GM12878 (cell line): ENCODE results near the gene LRCH2. TPM values are rescaled to one million over a fixed set of nuclear protein-coding genes. Genes with fewer than 3 reads are reported as not detected.

Experiments
- ATAC-seq: fragments of 200-7000 bp; cut with Tn5 transposase; 3 replicates; pipeline ENCODE4 v1.9.1; 2020; ENCODE audit warnings: mild to moderate bottlenecking, moderate library complexity
- BruUV-seq: library from RNA; stranded (reverse); fragments of 400-500 nt; replicated peaks from 2 replicates; lab custom pipeline; 2021; lab: Mats Ljungman, UMichigan
- CTCF ChIA-PET: fragments of 300-600 bp; sonication (Branson Sonifier 250); formaldehyde crosslinking; extraction: SDS; loops from one replicate; lab custom pipeline; 2021; ENCODE audit warnings: inconsistent platforms; lab: Yijun Ruan, JAX
- POLR2A ChIA-PET: fragments of 350-600 bp; formaldehyde crosslinking; extraction: SDS; loops from one replicate; lab custom pipeline; 2021; ENCODE audit warnings: inconsistent platforms; lab: Charles Lee
- RAD21 ChIA-PET: fragments of 300-600 bp; sonication (Branson Sonifier 250); formaldehyde crosslinking; loops from one replicate; lab custom pipeline; 2023; ENCODE audit warnings: antibody characterized with exemption; ENCODE audit not compliant: unreplicated experiment; lab: Charles Lee
- SMC1A ChIA-PET: fragments of 300-600 bp; sonication (Branson Sonifier 250); formaldehyde crosslinking; loops from one replicate; lab custom pipeline; 2023; ENCODE audit not compliant: unreplicated experiment, uncharacterized antibody; lab: Charles Lee
- DNase-seq: peaks from one replicate; pipeline ENCODE4 v3.0.0-alpha.2; 2011; ENCODE audit warnings: low read depth, low spot score
- FAIRE-seq: peaks from 3 replicates; lab custom pipeline; 2011; peaks lifted over from hg19 to GRCh38; lab: Jason Lieb, UNC
- H2AFZ ChIP-seq: 2 replicates; pipeline ENCODE4 v1.6.0; 2011; ENCODE audit warnings: low read depth, low read length, control low read depth; ENCODE audit not compliant: control insufficient read depth
- H3K27ac ChIP-seq: 2 replicates; pipeline ENCODE4 v1.5.1; 2011; ENCODE audit warnings: control low read depth; ENCODE audit not compliant: control insufficient read depth, insufficient read depth
- H3K27me3 ChIP-seq, 2 experiments: replicated peaks in 1 of 2; 2 replicates each; pipeline versions ENCODE4 v1.6.0 to v1.6.1; 2011; ENCODE audit warnings: low read length in 1 of 2; ENCODE audit not compliant: control insufficient read depth in 2 of 2, insufficient read depth in 2 of 2
- H3K36me3 ChIP-seq, 2 experiments: 2 replicates each; pipeline ENCODE4 v1.5.1; 2011; ENCODE audit warnings: low read length in 1 of 2; ENCODE audit not compliant: control insufficient read depth in 2 of 2, insufficient read depth in 2 of 2
- H3K4me1 ChIP-seq: 2 replicates; pipeline ENCODE4 v1.6.1; 2011; ENCODE audit warnings: mild to moderate bottlenecking, low read length, moderate library complexity, mixed read lengths; ENCODE audit not compliant: control insufficient read depth, insufficient read depth
- H3K4me2 ChIP-seq: 2 replicates; pipeline ENCODE4 v1.6.0; 2011; ENCODE audit warnings: control low read depth; ENCODE audit not compliant: control insufficient read depth, insufficient read depth
- H3K4me3 ChIP-seq: fragments of 200-600 bp; sonication (generic); 2 replicates; pipeline ENCODE4 v1.5.1; 2016
- H3K79me2 ChIP-seq: 2 replicates; pipeline ENCODE4 v1.6.0; 2011; ENCODE audit warnings: low read length; ENCODE audit not compliant: control insufficient read depth, insufficient read depth
- H3K9ac ChIP-seq: 2 replicates; pipeline ENCODE4 v1.8.0; 2011; ENCODE audit warnings: low read length, control low read depth, mixed read lengths; ENCODE audit not compliant: control insufficient read depth, insufficient read depth
- H3K9me3 ChIP-seq: replicated peaks from 3 replicates; pipeline ENCODE4 v1.5.1; 2011; ENCODE audit warnings: mild to moderate bottlenecking, low read length; ENCODE audit not compliant: control insufficient read depth, insufficient read depth
- H4K20me1 ChIP-seq: 2 replicates; pipeline ENCODE4 v1.6.0; 2011; ENCODE audit not compliant: control insufficient read depth, insufficient read depth
- CBFB ChIP-seq: IDR thresholded peaks from 2 replicates; pipeline ENCODE4 v1.6.1; 2016; ENCODE audit warnings: antibody characterized with exemption, low read depth
- EED ChIP-seq: sonication (generic); IDR thresholded peaks from 2 replicates; pipeline ENCODE4 v1.6.1; 2016; ENCODE audit warnings: antibody characterized with exemption, low read depth
- HCFC1 ChIP-seq: fragments of 150-350 bp; IDR thresholded peaks from 2 replicates; pipeline ENCODE4 v1.6.1; 2014; ENCODE audit warnings: low read length
- JUNB ChIP-seq: IDR thresholded peaks from 2 replicates; pipeline ENCODE4 v1.6.1; 2016; ENCODE audit warnings: antibody characterized with exemption, mild to moderate bottlenecking
- SMAD5 ChIP-seq: IDR thresholded peaks from 2 replicates; pipeline ENCODE4 v1.6.1; 2016; ENCODE audit warnings: antibody characterized with exemption, low read depth
- SREBF1 ChIP-seq: IDR thresholded peaks from 2 replicates; pipeline ENCODE4 v1.6.1; 2012; ENCODE audit warnings: mild to moderate bottlenecking, low read length
- TARDBP ChIP-seq: IDR thresholded peaks from 2 replicates; pipeline ENCODE4 v1.6.1; 2016; ENCODE audit warnings: borderline replicate concordance
- WGBS: methylation state at CpG from one replicate; pipeline ENCODE4 v1.1.6; 2016; ENCODE audit warnings: low lambda C conversion rate; ENCODE audit not compliant: insufficient replicate concordance, insufficient coverage; ENCODE audit errors: missing lambda C conversion rate; 5-methylcytosine and 5-hydroxymethylcytosine counted together
- in situ Hi-C: fragments of 300-500 bp; cut with MboI; formaldehyde crosslinking; loops from 9 replicates; pipeline ENCODE4 v1.14.3; 2018; ENCODE audit warnings: mixed read lengths
- intact Hi-C: fragments of 100-400 bp; cut with micrococcal nuclease; formaldehyde crosslinking; loops from one replicate; pipeline ENCODE4 v1.14.2; 2022; ENCODE audit not compliant: unreplicated experiment
- polyA plus RNA-seq, 11 experiments: library from polyadenylated mRNA; depleted of rRNA in 4 of 11; unstranded in 6 of 11; stranded (reverse) in 5 of 11; fragments of >200 nt; fragmentation: Nextera tagmentation in 4 of 11; fragmentation: Illumina TruSeq in 1 of 11; extraction: Ambion mirVana in 4 of 11; extraction: Trizol in 1 of 11; gene quantifications; 1 replicate in 1 of 11; 2 replicates in 10 of 11; pipeline versions ENCODE4 v1.2.1 to v1.2.3, GENCODE V29; 2011 to 2016; ENCODE audit warnings: inconsistent platforms in 2 of 11, missing spikeins in 2 of 11, low read depth in 1 of 11
- total RNA-seq, 4 experiments: library from RNA; depleted of rRNA in 3 of 4; stranded (reverse); fragments of >200 nt in 3 of 4; fragmentation: Illumina TruSeq in 1 of 4; extraction: Trizol in 1 of 4; gene quantifications; 2 replicates each; pipeline versions ENCODE4 v1.2.1 to v1.2.3, GENCODE V29; 2013 to 2021
- TF ChIP-seq, protein P1 (sequence below): fragments of 450-650 bp; IDR thresholded peaks from 2 replicates; pipeline ENCODE4 v1.6.1; 2017; ENCODE audit warnings: mild to moderate bottlenecking, low read depth, inconsistent platforms; ENCODE audit not compliant: poor library complexity, severe bottlenecking
- TF ChIP-seq, protein P2 (sequence below): fragments of 450-650 bp; IDR thresholded peaks from 2 replicates; pipeline ENCODE4 v1.6.1; 2017; ENCODE audit warnings: mild to moderate bottlenecking, moderate library complexity
- TF ChIP-seq, protein P3 (sequence below): IDR thresholded peaks from 2 replicates; pipeline ENCODE4 v1.6.1; 2011; ENCODE audit warnings: low read depth, low read length, improper control_type of control experiment, borderline replicate concordance
- TF ChIP-seq, protein P4 (sequence below): fragments of 450-650 bp; formaldehyde crosslinking; IDR thresholded peaks from 2 replicates; pipeline ENCODE4 v1.4.0; 2022; ENCODE audit warnings: mild to moderate bottlenecking, moderate library complexity
- TF ChIP-seq, protein P5 (sequence below): fragments of 450-650 bp; IDR thresholded peaks from 2 replicates; pipeline ENCODE4 v1.6.1; 2017; ENCODE audit warnings: borderline replicate concordance

LRCH2 gene
- total and polyA plus RNA-seq, 10 of the 15 experiments (the other 5 are each of a cell fraction or from before 2014, with no cell fraction given), result 0.01 to 0.10 (median 0.03) TPM; not detected in 7

DNA sequence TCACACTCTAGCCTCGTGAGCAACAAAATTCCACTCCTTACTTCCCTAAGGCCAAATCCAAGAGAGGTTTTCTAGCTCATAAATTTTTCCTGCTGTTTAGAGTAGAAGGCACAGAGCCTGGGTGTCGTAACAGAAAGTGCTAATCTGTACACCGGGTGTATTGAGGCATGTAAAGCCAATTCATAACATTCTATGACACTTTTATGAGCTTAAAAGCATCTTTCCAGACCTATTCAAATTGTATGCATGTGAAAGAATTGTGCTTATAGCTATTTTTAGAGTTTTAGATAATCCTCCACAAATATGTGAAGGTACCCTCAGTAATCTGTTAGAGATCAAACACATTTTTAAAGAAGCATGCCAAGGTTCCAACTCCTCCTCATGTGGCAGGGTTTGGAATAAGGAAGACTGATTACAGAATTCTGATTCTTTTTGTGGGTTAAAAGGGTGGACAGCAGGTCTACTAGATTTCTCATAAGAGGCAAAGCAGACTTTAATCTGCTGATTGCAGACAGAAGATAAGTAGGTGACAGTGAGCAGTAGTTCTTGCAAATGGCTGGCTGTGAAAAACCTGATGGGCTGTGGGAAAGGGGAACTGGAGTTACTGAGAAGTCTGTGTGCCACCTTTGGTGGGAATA, 25.5 kb upstream of the LRCH2 start:
- no peak overlapping the region for H3K4me3 ChIP-seq
- 31% methylated on average over 3 of the region's 3 CpGs for WGBS
- intact Hi-C loops, result no loop called here
- TF ChIP-seq HCFC1 (no peak), SMAD5 (no peak), CBFB (no peak), JUNB (no peak), TARDBP (no peak), SREBF1 (no peak), EED (no peak)
- TF ChIP-seq, protein P1, sequence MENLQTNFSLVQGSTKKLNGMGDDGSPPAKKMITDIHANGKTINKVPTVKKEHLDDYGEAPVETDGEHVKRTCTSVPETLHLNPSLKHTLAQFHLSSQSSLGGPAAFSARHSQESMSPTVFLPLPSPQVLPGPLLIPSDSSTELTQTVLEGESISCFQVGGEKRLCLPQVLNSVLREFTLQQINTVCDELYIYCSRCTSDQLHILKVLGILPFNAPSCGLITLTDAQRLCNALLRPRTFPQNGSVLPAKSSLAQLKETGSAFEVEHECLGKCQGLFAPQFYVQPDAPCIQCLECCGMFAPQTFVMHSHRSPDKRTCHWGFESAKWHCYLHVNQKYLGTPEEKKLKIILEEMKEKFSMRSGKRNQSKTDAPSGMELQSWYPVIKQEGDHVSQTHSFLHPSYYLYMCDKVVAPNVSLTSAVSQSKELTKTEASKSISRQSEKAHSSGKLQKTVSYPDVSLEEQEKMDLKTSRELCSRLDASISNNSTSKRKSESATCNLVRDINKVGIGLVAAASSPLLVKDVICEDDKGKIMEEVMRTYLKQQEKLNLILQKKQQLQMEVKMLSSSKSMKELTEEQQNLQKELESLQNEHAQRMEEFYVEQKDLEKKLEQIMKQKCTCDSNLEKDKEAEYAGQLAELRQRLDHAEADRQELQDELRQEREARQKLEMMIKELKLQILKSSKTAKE, result no peak
- TF ChIP-seq, protein P2, sequence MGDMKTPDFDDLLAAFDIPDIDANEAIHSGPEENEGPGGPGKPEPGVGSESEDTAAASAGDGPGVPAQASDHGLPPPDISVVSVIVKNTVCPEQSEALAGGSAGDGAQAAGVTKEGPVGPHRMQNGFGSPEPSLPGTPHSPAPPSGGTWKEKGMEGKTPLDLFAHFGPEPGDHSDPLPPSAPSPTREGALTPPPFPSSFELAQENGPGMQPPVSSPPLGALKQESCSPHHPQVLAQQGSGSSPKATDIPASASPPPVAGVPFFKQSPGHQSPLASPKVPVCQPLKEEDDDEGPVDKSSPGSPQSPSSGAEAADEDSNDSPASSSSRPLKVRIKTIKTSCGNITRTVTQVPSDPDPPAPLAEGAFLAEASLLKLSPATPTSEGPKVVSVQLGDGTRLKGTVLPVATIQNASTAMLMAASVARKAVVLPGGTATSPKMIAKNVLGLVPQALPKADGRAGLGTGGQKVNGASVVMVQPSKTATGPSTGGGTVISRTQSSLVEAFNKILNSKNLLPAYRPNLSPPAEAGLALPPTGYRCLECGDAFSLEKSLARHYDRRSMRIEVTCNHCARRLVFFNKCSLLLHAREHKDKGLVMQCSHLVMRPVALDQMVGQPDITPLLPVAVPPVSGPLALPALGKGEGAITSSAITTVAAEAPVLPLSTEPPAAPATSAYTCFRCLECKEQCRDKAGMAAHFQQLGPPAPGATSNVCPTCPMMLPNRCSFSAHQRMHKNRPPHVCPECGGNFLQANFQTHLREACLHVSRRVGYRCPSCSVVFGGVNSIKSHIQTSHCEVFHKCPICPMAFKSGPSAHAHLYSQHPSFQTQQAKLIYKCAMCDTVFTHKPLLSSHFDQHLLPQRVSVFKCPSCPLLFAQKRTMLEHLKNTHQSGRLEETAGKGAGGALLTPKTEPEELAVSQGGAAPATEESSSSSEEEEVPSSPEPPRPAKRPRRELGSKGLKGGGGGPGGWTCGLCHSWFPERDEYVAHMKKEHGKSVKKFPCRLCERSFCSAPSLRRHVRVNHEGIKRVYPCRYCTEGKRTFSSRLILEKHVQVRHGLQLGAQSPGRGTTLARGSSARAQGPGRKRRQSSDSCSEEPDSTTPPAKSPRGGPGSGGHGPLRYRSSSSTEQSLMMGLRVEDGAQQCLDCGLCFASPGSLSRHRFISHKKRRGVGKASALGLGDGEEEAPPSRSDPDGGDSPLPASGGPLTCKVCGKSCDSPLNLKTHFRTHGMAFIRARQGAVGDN, result no peak
- TF ChIP-seq, protein P3, sequence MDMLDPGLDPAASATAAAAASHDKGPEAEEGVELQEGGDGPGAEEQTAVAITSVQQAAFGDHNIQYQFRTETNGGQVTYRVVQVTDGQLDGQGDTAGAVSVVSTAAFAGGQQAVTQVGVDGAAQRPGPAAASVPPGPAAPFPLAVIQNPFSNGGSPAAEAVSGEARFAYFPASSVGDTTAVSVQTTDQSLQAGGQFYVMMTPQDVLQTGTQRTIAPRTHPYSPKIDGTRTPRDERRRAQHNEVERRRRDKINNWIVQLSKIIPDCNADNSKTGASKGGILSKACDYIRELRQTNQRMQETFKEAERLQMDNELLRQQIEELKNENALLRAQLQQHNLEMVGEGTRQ, result no peak
- TF ChIP-seq, protein P4, sequence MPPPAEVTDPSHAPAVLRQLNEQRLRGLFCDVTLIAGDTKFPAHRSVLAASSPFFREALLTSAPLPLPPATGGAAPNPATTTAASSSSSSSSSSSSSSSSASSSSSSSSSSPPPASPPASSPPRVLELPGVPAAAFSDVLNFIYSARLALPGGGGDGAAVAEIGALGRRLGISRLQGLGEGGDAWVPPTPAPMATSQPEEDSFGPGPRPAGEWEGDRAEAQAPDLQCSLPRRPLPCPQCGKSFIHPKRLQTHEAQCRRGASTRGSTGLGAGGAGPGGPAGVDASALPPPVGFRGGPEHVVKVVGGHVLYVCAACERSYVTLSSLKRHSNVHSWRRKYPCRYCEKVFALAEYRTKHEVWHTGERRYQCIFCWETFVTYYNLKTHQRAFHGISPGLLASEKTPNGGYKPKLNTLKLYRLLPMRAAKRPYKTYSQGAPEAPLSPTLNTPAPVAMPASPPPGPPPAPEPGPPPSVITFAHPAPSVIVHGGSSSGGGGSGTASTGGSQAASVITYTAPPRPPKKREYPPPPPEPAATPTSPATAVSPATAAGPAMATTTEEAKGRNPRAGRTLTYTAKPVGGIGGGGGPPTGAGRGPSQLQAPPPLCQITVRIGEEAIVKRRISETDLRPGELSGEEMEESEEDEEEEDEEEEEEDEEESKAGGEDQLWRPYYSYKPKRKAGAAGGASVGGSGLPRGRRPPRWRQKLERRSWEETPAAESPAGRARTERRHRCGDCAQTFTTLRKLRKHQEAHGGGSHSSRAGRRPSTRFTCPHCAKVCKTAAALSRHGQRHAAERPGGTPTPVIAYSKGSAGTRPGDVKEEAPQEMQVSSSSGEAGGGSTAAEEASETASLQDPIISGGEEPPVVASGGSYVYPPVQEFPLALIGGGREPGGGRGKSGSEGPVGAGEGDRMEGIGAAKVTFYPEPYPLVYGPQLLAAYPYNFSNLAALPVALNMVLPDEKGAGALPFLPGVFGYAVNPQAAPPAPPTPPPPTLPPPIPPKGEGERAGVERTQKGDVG (CRISPR knock-in tag), result no peak
- TF ChIP-seq, protein P5, sequence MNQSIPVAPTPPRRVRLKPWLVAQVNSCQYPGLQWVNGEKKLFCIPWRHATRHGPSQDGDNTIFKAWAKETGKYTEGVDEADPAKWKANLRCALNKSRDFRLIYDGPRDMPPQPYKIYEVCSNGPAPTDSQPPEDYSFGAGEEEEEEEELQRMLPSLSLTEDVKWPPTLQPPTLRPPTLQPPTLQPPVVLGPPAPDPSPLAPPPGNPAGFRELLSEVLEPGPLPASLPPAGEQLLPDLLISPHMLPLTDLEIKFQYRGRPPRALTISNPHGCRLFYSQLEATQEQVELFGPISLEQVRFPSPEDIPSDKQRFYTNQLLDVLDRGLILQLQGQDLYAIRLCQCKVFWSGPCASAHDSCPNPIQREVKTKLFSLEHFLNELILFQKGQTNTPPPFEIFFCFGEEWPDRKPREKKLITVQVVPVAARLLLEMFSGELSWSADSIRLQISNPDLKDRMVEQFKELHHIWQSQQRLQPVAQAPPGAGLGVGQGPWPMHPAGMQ, result no peak

More for the DNA sequence above, 25.5 kb upstream of the LRCH2 start:
- H3K79me2 ChIP-seq, result no peaks in the 10 kb centered on the region
- H2AFZ ChIP-seq, result no peak overlapping the region
- H3K9me3 ChIP-seq, result no peaks in the 10 kb centered on the region
- POLR2A ChIA-PET, result no interaction called here
- H3K4me1 ChIP-seq, result no peaks in the 10 kb centered on the region
- no peaks in the 10 kb centered on the region for H4K20me1 ChIP-seq
- FAIRE-seq (no peak), ATAC-seq (no peak), DNase-seq (no peak)
- CTCF ChIA-PET, result no interaction called here
- no TSS peak for BruUV-seq
- RAD21 ChIA-PET, result no interaction called here
- no peaks in the 10 kb centered on the region for H3K27me3 ChIP-seq
- H3K9ac ChIP-seq, result no peak overlapping the region
- no peak overlapping the region for H3K27ac ChIP-seq
- in situ Hi-C loops, result no loop called here
- H3K36me3 ChIP-seq, result no peaks in the 10 kb centered on the region
- SMC1A ChIA-PET, result interaction anchor here (0.8 to 1.1 kb wide), 2 partner anchors 9 to 91 kb away, joined by 3 read pairs; no protein-coding TSS in a partner anchor
- no peak overlapping the region for H3K4me2 ChIP-seq
